ENCODE measurements around the gene ZNF619.
"Not testable (repeated sequence)": the region's sequence is repeated elsewhere in the genome, so short reads cannot be mapped to it uniquely, and the experiment has no call there.

ZNF619 gene

GRCh38 chr3:40456940-40457823 lies 19.7 kb upstream of the ZNF619 start, which contains the start of gene RPL14:
Gene RPL14 (plus strand): TSS chr3:40457339. CDS start chr3:40457472, 133 bp downstream.
- TF ChIP-seq, protein P1, sequence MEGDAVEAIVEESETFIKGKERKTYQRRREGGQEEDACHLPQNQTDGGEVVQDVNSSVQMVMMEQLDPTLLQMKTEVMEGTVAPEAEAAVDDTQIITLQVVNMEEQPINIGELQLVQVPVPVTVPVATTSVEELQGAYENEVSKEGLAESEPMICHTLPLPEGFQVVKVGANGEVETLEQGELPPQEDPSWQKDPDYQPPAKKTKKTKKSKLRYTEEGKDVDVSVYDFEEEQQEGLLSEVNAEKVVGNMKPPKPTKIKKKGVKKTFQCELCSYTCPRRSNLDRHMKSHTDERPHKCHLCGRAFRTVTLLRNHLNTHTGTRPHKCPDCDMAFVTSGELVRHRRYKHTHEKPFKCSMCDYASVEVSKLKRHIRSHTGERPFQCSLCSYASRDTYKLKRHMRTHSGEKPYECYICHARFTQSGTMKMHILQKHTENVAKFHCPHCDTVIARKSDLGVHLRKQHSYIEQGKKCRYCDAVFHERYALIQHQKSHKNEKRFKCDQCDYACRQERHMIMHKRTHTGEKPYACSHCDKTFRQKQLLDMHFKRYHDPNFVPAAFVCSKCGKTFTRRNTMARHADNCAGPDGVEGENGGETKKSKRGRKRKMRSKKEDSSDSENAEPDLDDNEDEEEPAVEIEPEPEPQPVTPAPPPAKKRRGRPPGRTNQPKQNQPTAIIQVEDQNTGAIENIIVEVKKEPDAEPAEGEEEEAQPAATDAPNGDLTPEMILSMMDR (IDR thresholded peaks at IDR 0.05; ENCODE audit: low read depth, low read length), result no peak
- peak; percentile 89 for DNase-seq (ENCODE audit: extremely low read depth, low read depth)

DNA sequence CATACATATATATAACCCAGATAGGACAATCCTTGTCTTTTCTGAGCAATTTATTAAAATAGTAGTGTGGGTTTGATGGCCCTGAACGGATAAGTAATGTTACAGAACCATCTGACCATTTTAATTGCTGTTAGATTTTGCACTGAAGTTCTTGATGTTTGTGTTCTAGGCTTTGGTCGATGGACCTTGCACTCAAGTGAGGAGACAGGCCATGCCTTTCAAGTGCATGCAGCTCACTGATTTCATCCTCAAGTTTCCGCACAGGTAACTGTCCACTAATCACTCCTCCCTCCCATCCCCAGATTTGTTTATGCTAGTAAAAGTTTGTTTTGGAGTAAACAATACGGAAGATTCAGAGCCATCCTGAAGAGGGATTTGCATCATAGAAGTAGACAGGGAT lies 18.4 kb upstream of the ZNF619 start:
- no peak for DNase-seq (ENCODE audit: extremely low read depth, low read depth)
- TF ChIP-seq, protein P1 (IDR thresholded peaks at IDR 0.05; ENCODE audit: low read depth, low read length), result no peak

DNA sequence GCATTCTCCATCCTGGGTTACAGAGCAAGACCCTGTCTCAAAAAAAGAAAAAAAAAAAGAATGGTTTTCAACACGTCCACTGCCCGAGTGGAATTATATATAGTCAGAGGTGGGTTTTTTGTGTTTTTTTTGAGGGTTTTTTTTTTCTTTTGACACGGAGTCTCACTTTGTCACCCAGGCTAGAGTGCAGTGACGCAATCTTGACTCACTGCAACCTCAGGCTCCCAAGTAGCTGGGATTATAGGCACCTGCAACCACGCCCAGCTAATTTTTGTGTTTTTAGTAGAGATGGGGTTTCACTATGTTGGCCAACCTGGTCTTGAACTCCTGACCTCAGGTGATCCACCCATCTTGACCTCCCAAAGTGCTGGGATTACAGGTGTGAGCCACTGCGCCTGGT lies 16.4 kb upstream of the ZNF619 start:
- not testable (repeated sequence) for DNase-seq (ENCODE audit: extremely low read depth, low read depth)

DNA sequence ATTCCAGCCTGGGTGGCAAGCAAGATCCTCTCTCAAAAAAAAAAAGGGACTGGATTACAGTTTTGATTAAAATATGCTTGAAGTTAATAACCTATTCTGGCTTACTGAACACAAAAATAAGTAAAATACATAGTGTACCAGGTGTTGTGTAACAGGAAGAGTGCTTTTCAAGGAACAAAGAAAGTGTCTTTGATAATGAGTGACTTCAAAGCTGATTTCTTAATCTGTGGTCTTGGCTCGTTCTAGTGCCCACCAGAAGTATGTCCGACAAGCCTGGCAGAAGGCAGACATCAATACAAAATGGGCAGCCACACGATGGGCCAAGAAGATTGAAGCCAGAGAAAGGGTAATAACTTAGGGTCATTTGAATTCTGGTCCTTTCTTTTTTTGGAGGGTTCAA lies 15.8 kb upstream of the ZNF619 start:
- no peak for DNase-seq (ENCODE audit: extremely low read depth, low read depth)
- TF ChIP-seq, protein P1 (IDR thresholded peaks at IDR 0.05; ENCODE audit: low read depth, low read length), result no peak

GRCh38 chr3:40462838-40463237 lies 14.1 kb upstream of the ZNF619 start:
- not testable (repeated sequence) for DNase-seq (ENCODE audit: extremely low read depth, low read depth)

DNA sequence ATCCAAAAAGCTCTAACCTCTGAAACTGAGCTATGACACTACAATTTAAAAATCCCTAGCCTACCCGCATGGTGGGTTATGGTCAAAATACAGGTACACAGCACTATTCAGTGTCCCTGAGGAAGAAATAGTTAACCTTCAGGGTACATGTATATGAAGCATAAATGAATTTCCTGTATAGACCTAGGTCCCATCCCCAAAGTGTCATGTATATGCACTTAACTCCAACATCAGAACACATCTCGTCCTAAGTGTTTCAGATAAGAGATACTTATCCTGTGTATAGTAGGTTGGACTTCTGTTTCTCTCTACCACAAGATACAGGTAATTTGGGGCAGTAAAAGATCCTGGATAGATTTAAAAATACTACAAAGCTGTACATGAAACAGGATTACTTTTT lies 13.3 kb upstream of the ZNF619 start:
- TF ChIP-seq, protein P1 (IDR thresholded peaks at IDR 0.05; ENCODE audit: low read depth, low read length), result no peak

DNA sequence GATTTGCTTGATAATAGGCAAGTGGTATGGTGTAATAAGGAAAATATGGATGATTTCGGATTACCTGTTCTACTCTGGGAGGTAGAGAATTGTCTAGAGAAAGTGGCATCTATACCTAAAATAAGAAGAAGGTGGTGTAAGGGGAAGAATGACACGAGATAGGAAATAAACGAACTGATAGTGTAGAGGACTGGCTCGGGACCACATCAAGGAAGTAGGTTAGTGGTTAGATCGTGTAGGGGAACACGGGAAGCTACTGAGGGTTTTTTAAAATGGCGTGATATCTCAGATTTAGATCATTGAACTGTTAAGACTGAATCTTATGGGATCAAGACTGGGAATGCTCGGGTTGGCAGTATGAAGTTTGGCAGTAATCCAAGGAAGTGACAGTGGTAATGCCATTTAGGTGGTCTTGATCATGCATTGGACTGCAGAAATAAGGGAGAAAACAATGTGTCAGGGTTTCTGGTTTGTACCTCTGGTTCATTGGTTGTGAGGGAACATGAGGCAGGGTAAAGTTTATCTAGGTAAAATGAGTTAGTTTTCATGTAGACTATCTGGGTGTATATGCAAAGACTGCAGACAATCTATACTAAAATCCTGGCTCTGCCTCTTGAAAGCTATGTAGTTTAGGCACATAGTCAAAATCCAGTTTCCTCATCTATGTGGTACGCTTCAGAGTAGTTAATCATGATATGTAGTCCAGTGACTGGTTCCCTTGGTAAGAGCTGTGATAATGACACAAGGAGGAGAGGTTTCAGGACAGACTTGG lies 12.4 kb upstream of the ZNF619 start:
- TF ChIP-seq, protein P1 (IDR thresholded peaks at IDR 0.05; ENCODE audit: low read depth, low read length), result no peak
- no peak for DNase-seq (ENCODE audit: extremely low read depth, low read depth)

More for the DNA sequence above, 13.3 kb upstream of the ZNF619 start:
- DNase-seq (ENCODE audit: extremely low read depth, low read depth), result no peak

- TF ChIP-seq, protein P1 (IDR thresholded peaks at IDR 0.05; ENCODE audit: low read depth, low read length), result no peak
- no peak for DNase-seq (ENCODE audit: extremely low read depth, low read depth)
Observed at GRCh38 chr3:40465111-40465407, 11.9 kb upstream of the ZNF619 start.

Data from AG09319 (cell line).